GM18526 (cell line): ENCODE results near the gene NGF.

Experiments used
- POLR2A ChIP-seq: IDR thresholded peaks from 3 replicates; pipeline ENCODE4 v1.6.1; 2011; ENCODE audit not compliant: insufficient read length; ENCODE audit errors: extremely low read depth

The NGF gene

GRCh38 chr1:115317101-115318012, 20.7 kb downstream of the NGF start:
- no peak for TF ChIP-seq POLR2A

DNA sequence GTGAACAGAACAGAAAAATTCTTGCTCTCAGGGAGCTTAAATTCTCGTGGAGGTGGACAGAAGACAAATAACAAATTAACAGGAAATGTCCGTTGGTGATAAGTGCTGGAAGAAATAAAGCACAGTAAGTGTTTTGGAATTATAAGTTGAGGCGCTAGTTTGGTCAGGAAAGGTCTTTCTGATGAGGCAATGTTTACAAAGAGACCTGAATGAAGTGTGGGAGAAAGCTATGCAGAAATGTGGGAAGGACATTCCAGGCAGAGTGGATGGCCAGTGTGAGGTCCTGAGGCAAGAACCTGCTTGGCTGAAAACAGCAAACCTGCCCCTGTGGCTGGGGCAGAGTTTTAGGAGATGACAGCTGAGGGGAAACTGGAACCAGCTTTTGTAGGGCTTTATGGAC, 23.3 kb downstream of the NGF start:
- no peak for TF ChIP-seq POLR2A

- TF ChIP-seq POLR2A, result no peak
Observed at GRCh38 chr1:115314092-115314491, 24.0 kb downstream of the NGF start.

GRCh38 chr1:115313182-115313581, 24.9 kb downstream of the NGF start:
- no peak for TF ChIP-seq POLR2A

- no peak for TF ChIP-seq POLR2A
Observed at GRCh38 chr1:115312742-115313141, 25.3 kb downstream of the NGF start.

GRCh38 chr1:115311474-115311989, 26.5 kb downstream of the NGF start:
- no peak for TF ChIP-seq POLR2A

GRCh38 chr1:115310581-115311473, 27.2 kb downstream of the NGF start:
- no peak for TF ChIP-seq POLR2A

- TF ChIP-seq POLR2A, result no peak
Observed at GRCh38 chr1:115308969-115309368, 29.1 kb downstream of the NGF start.

DNA sequence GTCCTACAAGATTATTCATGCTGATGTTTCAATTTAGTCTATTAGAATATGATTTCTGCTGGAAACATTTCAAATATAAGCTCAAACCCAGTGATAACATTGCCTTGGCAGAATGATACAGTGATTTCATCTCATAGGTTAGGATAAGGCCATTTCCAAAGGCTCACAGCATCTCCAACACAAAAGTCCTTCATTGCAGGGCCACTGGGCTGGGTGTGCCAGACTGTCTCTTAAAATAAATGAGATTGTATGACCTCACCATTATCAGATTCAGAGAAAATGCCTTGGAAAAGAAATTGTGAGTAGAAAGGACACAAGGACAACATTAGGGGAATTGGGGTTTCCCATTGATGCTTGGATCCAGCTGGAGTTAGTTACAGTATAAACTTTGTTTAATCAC, 30.4 kb downstream of the NGF start:
- TF ChIP-seq POLR2A, result no peak

DNA sequence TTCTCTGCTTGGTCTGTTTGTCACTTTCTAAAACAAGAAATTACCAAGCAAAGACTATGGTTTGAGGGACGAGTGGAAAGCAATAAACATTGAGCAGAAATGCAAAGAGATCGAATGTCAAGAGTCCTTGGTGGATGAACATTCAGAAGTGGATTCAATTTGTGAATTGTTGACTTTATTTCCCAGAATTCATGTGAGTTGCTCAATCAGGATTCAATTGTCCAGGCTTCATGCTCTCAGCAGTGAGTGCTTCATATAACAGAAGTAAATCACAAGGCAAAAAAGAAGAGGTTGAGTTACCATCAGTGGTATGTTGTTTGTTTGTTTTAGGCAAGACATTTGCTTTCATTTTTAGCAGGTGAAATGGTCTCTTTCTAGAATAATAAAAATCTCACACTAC, 31.9 kb downstream of the NGF start:
- no peak for TF ChIP-seq POLR2A

GRCh38 chr1:115303364-115303763, 34.7 kb downstream of the NGF start:
- no peak for TF ChIP-seq POLR2A

DNA sequence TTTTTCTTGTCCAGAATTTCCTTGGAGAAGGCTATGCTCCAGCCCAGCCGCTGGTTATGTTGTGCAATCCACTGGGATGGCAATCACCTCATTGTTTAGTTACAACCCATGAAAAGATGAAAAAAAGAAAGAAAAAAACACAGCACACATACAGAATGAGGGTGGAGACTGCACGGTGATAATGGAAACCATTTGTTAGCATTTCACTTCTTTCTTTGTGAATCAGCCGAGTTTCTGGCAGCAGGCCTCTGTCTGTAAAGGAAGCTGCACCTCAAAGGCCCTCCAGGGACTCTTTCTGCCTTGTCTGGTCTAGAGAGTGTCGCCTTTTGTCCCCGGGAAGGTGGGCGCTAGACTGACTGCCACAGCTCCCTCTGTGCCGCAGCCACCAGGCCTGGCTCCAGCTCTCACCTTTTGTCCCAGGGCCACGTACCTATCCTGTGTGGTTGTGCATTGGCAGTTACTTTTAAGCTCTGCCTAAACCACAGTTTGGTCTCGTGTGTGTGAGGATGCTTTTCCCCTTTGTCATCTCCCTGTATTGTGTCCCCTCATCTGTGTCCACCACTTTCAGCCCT, 35.6 kb downstream of the NGF start:
- TF ChIP-seq POLR2A, result no peak

DNA sequence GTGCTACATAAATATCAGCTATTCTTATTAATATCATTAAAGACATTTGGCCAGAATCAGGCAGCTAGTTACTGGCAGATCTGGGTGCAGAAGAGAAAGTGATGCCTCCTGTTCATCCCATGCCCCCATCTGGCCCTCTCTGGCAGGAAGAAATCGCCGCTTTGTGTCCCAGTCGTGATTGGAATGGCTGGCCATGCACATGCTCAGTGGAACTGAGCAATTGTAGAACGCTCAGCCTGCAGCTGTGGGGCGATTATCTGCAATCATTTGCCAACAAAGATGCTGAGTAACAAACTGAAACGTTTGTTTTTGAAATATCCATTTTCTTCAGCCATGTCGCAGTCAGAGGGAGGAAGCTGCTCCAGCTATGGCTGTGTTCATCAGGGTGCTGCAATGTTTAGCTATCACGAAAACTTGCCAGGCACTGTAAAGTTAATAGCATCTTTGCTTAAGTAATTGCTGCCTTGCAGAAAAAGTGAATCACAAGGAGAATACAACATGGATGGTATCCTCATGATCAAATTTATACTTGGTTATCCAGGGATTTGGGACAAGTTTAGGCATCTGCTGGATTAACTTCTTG, 36.5 kb downstream of the NGF start:
- no peak for TF ChIP-seq POLR2A

GRCh38 chr1:115300087-115300876, 37.8 kb downstream of the NGF start:
- TF ChIP-seq POLR2A, result no peak
